HCT116 (cell line): ENCODE data around the gene STPG2. TPM values are rescaled to one million over a fixed set of nuclear protein-coding genes. Genes with fewer than 3 reads are reported as not detected.

ENCODE experiments used
- ATAC-seq: fragments of 200-7000 bp; cut with Tn5 transposase; 2 replicates; pipeline ENCODE4 v1.9.1; 2020; ENCODE audit warnings: mild to moderate bottlenecking, moderate library complexity
- BruUV-seq: library from RNA; stranded (reverse); fragments of 400-500 nt; replicated peaks from 2 replicates; lab custom pipeline; 2021; lab: Mats Ljungman, UMichigan
- CTCF ChIA-PET: fragments of 300-600 bp; sonication (Branson Sonifier 250); formaldehyde crosslinking; loops from one replicate; lab custom pipeline; 2021; ENCODE audit warnings: antibody characterized with exemption; lab: Charles Lee
- POLR2A ChIA-PET: fragments of 300-600, 350-600 bp; sonication (Branson Sonifier 250); formaldehyde crosslinking; loops from one replicate; lab custom pipeline; 2021; ENCODE audit warnings: antibody characterized with exemption; lab: Charles Lee
- RAD21 ChIA-PET, 2 experiments: fragments of 300-600 bp; sonication (Branson Sonifier 250); formaldehyde crosslinking; loops; one replicate each; lab custom pipeline; 2023; ENCODE audit warnings: low total read pairs in 2 of 2; ENCODE audit not compliant: uncharacterized antibody in 2 of 2, unreplicated experiment in 2 of 2, low non-redundant PET in 1 of 2; lab: Charles Lee
- DNase-seq: peaks from one replicate; pipeline ENCODE4 v3.0.0-alpha.2; 2010; ENCODE audit warnings: low read depth, low spot score
- H2AFZ ChIP-seq: fragments of 200-600 bp; shearing (Covaris generic), sonication (generic); 2 replicates; pipeline ENCODE4 v1.6.1; 2017; ENCODE audit warnings: low read depth, mixed run types, mixed read lengths, antibody characterized with exemption, low read length; ENCODE audit not compliant: poor library complexity, severe bottlenecking
- H3K27ac ChIP-seq: 2 replicates; pipeline ENCODE4 v1.5.1; 2012; ENCODE audit warnings: low read depth, low read length
- H3K27me3 ChIP-seq: fragments of 200-600 bp; sonication (generic); 2 replicates; pipeline ENCODE4 v1.6.1; 2016; ENCODE audit warnings: mixed run types, low read length, mixed read lengths; ENCODE audit not compliant: insufficient read depth
- H3K36me3 ChIP-seq, 2 experiments: fragments of 200-500 bp in 1 of 2; fragments of 200-600 bp in 1 of 2; sonication (Bioruptor generic) in 1 of 2; sonication (generic) in 1 of 2; 2 replicates each; pipeline versions ENCODE4 v1.5.1 to v1.6.1; 2014 to 2016; ENCODE audit warnings: low read length in 2 of 2, inconsistent platforms in 1 of 2, mixed read lengths in 1 of 2, mixed run types in 1 of 2; ENCODE audit not compliant: insufficient read depth in 2 of 2, control insufficient read depth in 1 of 2
- H3K4me1 ChIP-seq, 2 experiments: fragments of 200-600 bp in 1 of 2; sonication (generic) in 1 of 2; 2 replicates each; pipeline versions ENCODE4 v1.5.1 to v1.6.1; 2012 to 2017; ENCODE audit warnings: low read length in 2 of 2, inconsistent platforms in 1 of 2, mild to moderate bottlenecking in 1 of 2, mixed read lengths in 1 of 2, mixed run types in 1 of 2, moderate library complexity in 1 of 2; ENCODE audit not compliant: insufficient read depth in 2 of 2, control insufficient read depth in 1 of 2
- H3K4me2 ChIP-seq: fragments of 200-600 bp; sonication (generic); 2 replicates; pipeline ENCODE4 v1.6.1; 2017; ENCODE audit warnings: mixed run types, low read length, mixed read lengths
- H3K4me3 ChIP-seq, 2 experiments: fragments of 200-600 bp in 1 of 2; sonication (generic) in 1 of 2; replicated peaks in 1 of 2; 2 replicates each; pipeline ENCODE4 v1.5.1; 2011 to 2016; ENCODE audit warnings: low read length in 2 of 2, control low read depth in 1 of 2, low read depth in 1 of 2, mild to moderate bottlenecking in 1 of 2, mixed read lengths in 1 of 2, mixed run types in 1 of 2
- H3K79me2 ChIP-seq: fragments of 200-600 bp; sonication (generic); 2 replicates; pipeline ENCODE4 v1.6.1; 2017; ENCODE audit warnings: mild to moderate bottlenecking, mixed run types, low read length, moderate library complexity, mixed read lengths; ENCODE audit not compliant: insufficient read depth
- H3K9ac ChIP-seq: fragments of 200-600 bp; sonication (generic); 2 replicates; pipeline ENCODE4 v1.6.1; 2016; ENCODE audit warnings: low read length, mixed read lengths
- H3K9me2 ChIP-seq: fragments of 200-600 bp; sonication (generic), shearing (Covaris generic); 2 replicates; pipeline ENCODE4 v1.6.1; 2017; ENCODE audit warnings: mixed run types, mild to moderate bottlenecking, moderate library complexity; ENCODE audit not compliant: insufficient read depth
- H3K9me3 ChIP-seq, 2 experiments: fragments of 200-500 bp in 1 of 2; fragments of 200-600 bp in 1 of 2; sonication (Bioruptor generic) in 1 of 2; sonication (generic) in 1 of 2; 2 replicates each; pipeline ENCODE4 v1.6.1; 2014 to 2017; ENCODE audit warnings: low read length in 2 of 2, mixed read lengths in 2 of 2, inconsistent platforms in 1 of 2, low read depth in 1 of 2, mild to moderate bottlenecking in 1 of 2, mixed run types in 1 of 2, moderate library complexity in 1 of 2; ENCODE audit not compliant: control insufficient read depth in 1 of 2, insufficient read depth in 1 of 2
- H4K20me1 ChIP-seq: fragments of 200-600 bp; sonication (generic), shearing (Covaris generic); 2 replicates; pipeline ENCODE4 v1.6.1; 2017; ENCODE audit warnings: mixed run types, mild to moderate bottlenecking, moderate library complexity; ENCODE audit not compliant: insufficient read depth
- CEBPB ChIP-seq: IDR thresholded peaks from 2 replicates; pipeline ENCODE4 v1.6.1; 2012; ENCODE audit warnings: low read depth
- EGR1 ChIP-seq: IDR thresholded peaks from 2 replicates; pipeline ENCODE4 v1.6.1; 2012; ENCODE audit warnings: low read depth
- ELF1 ChIP-seq: IDR thresholded peaks from 2 replicates; pipeline ENCODE4 v1.6.1; 2012; ENCODE audit warnings: low read depth, borderline replicate concordance
- EZH2 ChIP-seq: fragments of 200-600 bp; sonication (generic); IDR thresholded peaks from 2 replicates; pipeline ENCODE4 v1.6.1; 2017; ENCODE audit warnings: antibody characterized with exemption, mixed run types
- EZH2phosphoT487 ChIP-seq: fragments of 200-600 bp; IDR thresholded peaks from 2 replicates; pipeline ENCODE4 v1.6.1; 2018; ENCODE audit warnings: antibody characterized with exemption, borderline replicate concordance
- FOSL1 ChIP-seq: IDR thresholded peaks from 2 replicates; pipeline ENCODE4 v1.6.1; 2012; ENCODE audit warnings: low read depth
- JUND ChIP-seq: IDR thresholded peaks from 2 replicates; pipeline ENCODE4 v1.6.1; 2012
- POLR2A ChIP-seq: IDR thresholded peaks from 2 replicates; pipeline ENCODE4 v1.7.0; 2011; ENCODE audit warnings: borderline replicate concordance; ENCODE audit not compliant: insufficient read depth, insufficient read length; ENCODE audit errors: extremely low read depth
- POLR2AphosphoS5 ChIP-seq: IDR thresholded peaks from 2 replicates; pipeline ENCODE4 v1.6.1; 2011; ENCODE audit warnings: mild to moderate bottlenecking, low read depth, low read length, moderate library complexity
- RAD21 ChIP-seq: IDR thresholded peaks from 2 replicates; pipeline ENCODE4 v1.6.1; 2012; ENCODE audit warnings: low read depth, mild to moderate bottlenecking
- SP1 ChIP-seq: IDR thresholded peaks from 2 replicates; pipeline ENCODE4 v1.6.1; 2012; ENCODE audit warnings: low read depth
- SRF ChIP-seq: IDR thresholded peaks from 2 replicates; pipeline ENCODE4 v1.6.1; 2012; ENCODE audit warnings: low read depth
- TCF7L2 ChIP-seq: IDR thresholded peaks from 2 replicates; pipeline ENCODE4 v1.7.0; 2011; ENCODE audit warnings: borderline replicate concordance, inconsistent platforms; ENCODE audit not compliant: insufficient read depth, insufficient read length; ENCODE audit errors: extremely low read depth
- ZFX ChIP-seq: fragments of 450-650 bp; IDR thresholded peaks from 2 replicates; pipeline ENCODE4 v1.6.1; 2017
- ZNF274 ChIP-seq: fragments of 200-500 bp; sonication (Bioruptor generic); IDR thresholded peaks from 2 replicates; pipeline ENCODE4 v1.6.1; 2014; ENCODE audit warnings: mild to moderate bottlenecking, low read depth, low read length, inconsistent platforms
- intact Hi-C: fragments of 100-400 bp; cut with micrococcal nuclease; formaldehyde crosslinking; loops from 2 replicates; pipeline ENCODE4 v1.10.0; 2022
- total RNA-seq: library from RNA; stranded (reverse); gene quantifications from one replicate; pipeline ENCODE4 v1.2.1, GENCODE V29; 2021; ENCODE audit not compliant: unreplicated experiment
- TF ChIP-seq, protein P1 (sequence below): IDR thresholded peaks from 2 replicates; pipeline ENCODE4 v1.6.1; 2012
- TF ChIP-seq, protein P2 (sequence below), 3 experiments: fragments of 200-600 bp in 1 of 3; sonication (generic) in 1 of 3; IDR thresholded peaks in 2 of 3; conservative IDR thresholded peaks in 1 of 3; 2 replicates each; pipeline ENCODE4 v1.5.1; 2012 to 2017; ENCODE audit warnings: low read depth in 2 of 3, low read length in 2 of 3, antibody characterized with exemption in 1 of 3, borderline replicate concordance in 1 of 3, control low read depth in 1 of 3, mild to moderate bottlenecking in 1 of 3, mixed read lengths in 1 of 3, mixed run types in 1 of 3, moderate library complexity in 1 of 3; ENCODE audit not compliant: insufficient read depth in 1 of 3
- TF ChIP-seq, protein P3 (sequence below): IDR thresholded peaks from 2 replicates; pipeline ENCODE4 v1.6.1; 2012; ENCODE audit warnings: low read depth
- TF ChIP-seq, protein P4 (sequence below): IDR thresholded peaks from 2 replicates; pipeline ENCODE4 v1.6.1; 2011; ENCODE audit warnings: mild to moderate bottlenecking, low read length, moderate library complexity; ENCODE audit not compliant: insufficient replicate concordance; ENCODE audit errors: extremely low read depth
- TF ChIP-seq, protein P5 (sequence below): IDR thresholded peaks from 2 replicates; pipeline ENCODE4 v1.6.1; 2012

The STPG2 gene
- total RNA-seq, 1 experiment from 2014 or later, result not detected

DNA sequence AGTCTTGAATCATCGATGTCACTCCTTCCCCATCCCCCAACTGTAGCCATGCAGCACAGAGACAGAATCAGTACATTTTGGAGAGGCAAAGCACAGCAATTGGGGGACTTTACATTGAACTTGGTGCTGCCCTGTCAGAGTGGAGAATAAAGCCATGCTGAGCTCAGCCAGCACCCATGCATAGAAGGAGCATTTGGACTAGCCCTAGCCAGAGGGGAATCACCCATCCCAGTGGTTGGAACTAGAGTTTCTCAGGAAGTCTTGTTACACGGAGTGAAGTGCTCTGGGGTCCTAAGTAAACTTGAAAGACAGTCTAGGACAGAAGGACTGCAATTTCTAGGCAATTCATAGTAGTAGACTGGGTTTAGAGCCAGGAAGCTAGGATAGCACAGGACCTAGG, 49.6 kb downstream of the STPG2 start:
- no peaks in the 10 kb centered on the region for H3K9me3 ChIP-seq
- no peak overlapping the region for H2AFZ ChIP-seq
- intact Hi-C loops, result no loop called here
- H3K4me2 ChIP-seq, result no peak overlapping the region
- no peaks in the 10 kb centered on the region for H3K9me2 ChIP-seq
- no peak overlapping the region for H3K27ac ChIP-seq
- H3K36me3 ChIP-seq, result no peaks in the 10 kb centered on the region
- no peak overlapping the region for H3K4me3 ChIP-seq
- H3K9ac ChIP-seq, result no peak overlapping the region
- POLR2A ChIA-PET, result no interaction called here
- no peaks in the 10 kb centered on the region for H3K79me2 ChIP-seq
- no peaks in the 10 kb centered on the region for H3K27me3 ChIP-seq
- no TSS peak for BruUV-seq
- H3K4me1 ChIP-seq, result no peaks in the 10 kb centered on the region
- no peak for DNase-seq
- TF ChIP-seq FOSL1 (no peak), TCF7L2 (no peak), SP1 (no peak), EGR1 (no peak), EZH2 (no peak), RAD21 (no peak), ZNF274 (no peak), JUND (no peak), CEBPB (no peak), POLR2AphosphoS5 (no peak), ELF1 (no peak), POLR2A (no peak), ZFX (no peak), SRF (no peak), EZH2phosphoT487 (no peak)
- TF ChIP-seq, protein P1, sequence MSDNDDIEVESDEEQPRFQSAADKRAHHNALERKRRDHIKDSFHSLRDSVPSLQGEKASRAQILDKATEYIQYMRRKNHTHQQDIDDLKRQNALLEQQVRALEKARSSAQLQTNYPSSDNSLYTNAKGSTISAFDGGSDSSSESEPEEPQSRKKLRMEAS, result no peak
- TF ChIP-seq, protein P2, sequence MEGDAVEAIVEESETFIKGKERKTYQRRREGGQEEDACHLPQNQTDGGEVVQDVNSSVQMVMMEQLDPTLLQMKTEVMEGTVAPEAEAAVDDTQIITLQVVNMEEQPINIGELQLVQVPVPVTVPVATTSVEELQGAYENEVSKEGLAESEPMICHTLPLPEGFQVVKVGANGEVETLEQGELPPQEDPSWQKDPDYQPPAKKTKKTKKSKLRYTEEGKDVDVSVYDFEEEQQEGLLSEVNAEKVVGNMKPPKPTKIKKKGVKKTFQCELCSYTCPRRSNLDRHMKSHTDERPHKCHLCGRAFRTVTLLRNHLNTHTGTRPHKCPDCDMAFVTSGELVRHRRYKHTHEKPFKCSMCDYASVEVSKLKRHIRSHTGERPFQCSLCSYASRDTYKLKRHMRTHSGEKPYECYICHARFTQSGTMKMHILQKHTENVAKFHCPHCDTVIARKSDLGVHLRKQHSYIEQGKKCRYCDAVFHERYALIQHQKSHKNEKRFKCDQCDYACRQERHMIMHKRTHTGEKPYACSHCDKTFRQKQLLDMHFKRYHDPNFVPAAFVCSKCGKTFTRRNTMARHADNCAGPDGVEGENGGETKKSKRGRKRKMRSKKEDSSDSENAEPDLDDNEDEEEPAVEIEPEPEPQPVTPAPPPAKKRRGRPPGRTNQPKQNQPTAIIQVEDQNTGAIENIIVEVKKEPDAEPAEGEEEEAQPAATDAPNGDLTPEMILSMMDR (IDR thresholded peaks at IDR 0.05 in 2 of 3, conservative IDR thresholded peaks at IDR 0.05 in 1 of 3; ENCODE audit: borderline replicate concordance in 1 of 3, insufficient read depth in 1 of 3, low read depth in 2 of 3, low read length in 2 of 3), result no peak
- TF ChIP-seq, protein P3, sequence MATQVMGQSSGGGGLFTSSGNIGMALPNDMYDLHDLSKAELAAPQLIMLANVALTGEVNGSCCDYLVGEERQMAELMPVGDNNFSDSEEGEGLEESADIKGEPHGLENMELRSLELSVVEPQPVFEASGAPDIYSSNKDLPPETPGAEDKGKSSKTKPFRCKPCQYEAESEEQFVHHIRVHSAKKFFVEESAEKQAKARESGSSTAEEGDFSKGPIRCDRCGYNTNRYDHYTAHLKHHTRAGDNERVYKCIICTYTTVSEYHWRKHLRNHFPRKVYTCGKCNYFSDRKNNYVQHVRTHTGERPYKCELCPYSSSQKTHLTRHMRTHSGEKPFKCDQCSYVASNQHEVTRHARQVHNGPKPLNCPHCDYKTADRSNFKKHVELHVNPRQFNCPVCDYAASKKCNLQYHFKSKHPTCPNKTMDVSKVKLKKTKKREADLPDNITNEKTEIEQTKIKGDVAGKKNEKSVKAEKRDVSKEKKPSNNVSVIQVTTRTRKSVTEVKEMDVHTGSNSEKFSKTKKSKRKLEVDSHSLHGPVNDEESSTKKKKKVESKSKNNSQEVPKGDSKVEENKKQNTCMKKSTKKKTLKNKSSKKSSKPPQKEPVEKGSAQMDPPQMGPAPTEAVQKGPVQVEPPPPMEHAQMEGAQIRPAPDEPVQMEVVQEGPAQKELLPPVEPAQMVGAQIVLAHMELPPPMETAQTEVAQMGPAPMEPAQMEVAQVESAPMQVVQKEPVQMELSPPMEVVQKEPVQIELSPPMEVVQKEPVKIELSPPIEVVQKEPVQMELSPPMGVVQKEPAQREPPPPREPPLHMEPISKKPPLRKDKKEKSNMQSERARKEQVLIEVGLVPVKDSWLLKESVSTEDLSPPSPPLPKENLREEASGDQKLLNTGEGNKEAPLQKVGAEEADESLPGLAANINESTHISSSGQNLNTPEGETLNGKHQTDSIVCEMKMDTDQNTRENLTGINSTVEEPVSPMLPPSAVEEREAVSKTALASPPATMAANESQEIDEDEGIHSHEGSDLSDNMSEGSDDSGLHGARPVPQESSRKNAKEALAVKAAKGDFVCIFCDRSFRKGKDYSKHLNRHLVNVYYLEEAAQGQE, result no peak
- TF ChIP-seq, protein P4, sequence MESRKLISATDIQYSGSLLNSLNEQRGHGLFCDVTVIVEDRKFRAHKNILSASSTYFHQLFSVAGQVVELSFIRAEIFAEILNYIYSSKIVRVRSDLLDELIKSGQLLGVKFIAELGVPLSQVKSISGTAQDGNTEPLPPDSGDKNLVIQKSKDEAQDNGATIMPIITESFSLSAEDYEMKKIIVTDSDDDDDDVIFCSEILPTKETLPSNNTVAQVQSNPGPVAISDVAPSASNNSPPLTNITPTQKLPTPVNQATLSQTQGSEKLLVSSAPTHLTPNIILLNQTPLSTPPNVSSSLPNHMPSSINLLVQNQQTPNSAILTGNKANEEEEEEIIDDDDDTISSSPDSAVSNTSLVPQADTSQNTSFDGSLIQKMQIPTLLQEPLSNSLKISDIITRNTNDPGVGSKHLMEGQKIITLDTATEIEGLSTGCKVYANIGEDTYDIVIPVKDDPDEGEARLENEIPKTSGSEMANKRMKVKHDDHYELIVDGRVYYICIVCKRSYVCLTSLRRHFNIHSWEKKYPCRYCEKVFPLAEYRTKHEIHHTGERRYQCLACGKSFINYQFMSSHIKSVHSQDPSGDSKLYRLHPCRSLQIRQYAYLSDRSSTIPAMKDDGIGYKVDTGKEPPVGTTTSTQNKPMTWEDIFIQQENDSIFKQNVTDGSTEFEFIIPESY, result no peak
- TF ChIP-seq, protein P5, sequence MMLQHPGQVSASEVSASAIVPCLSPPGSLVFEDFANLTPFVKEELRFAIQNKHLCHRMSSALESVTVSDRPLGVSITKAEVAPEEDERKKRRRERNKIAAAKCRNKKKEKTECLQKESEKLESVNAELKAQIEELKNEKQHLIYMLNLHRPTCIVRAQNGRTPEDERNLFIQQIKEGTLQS, result no peak
- TF ChIP-seq, all 23 proteins: peak for 0
- no peak for ATAC-seq
- ChIA-PET CTCF (no interaction called here), RAD21 (no interaction called here)
- H4K20me1 ChIP-seq, result no peaks in the 10 kb centered on the region
